ENCODE results near the gene BSG. TPM values are rescaled to one million over a fixed set of nuclear protein-coding genes. Genes with fewer than 3 reads are reported as not detected.

Gene BSG
- 614 and 702 TPM in 2 replicates for total RNA-seq (2014; rRNA removed; shearing (Covaris generic))
- polyA plus RNA-seq (2014; cell fraction: nucleus; rRNA removed) = 681 and 721 TPM in 2 replicates

DNA sequence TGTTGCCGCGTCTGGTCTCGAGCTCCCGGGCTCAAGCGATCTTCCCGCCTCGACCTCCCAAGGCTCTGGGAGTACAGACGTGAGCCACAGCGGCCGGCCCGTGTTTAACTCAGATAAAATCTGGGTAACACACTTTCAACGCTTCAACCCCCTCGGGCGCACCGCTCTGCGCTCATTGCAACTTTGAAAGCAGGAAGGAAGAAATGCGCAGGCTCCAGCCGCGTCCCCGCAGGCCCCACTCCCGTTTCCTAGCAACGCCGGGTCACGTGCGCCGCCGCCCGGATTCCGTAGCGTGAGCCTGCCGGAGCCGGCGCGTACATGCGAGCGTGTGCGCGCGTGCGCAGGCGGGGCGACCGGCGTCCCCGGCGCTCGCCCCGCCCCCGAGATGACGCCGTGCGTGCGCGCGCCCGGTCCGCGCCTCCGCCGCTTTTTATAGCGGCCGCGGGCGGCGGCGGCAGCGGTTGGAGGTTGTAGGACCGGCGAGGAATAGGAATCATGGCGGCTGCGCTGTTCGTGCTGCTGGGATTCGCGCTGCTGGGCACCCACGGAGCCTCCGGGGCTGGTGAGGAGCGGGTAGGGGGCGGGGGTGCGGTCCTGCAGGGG lies at the start of gene BSG:
Gene BSG (plus strand): TSS at position 457 of the 603 bp plus-strand sequence. CDS start 39 bp downstream, at position 496.
- peak; percentile 92 for DNase-seq (ENCODE audit: extremely low read depth, low read depth)

GRCh38 chr19:522726-523125 lies 49.7 kb upstream of the BSG start:
- no peak for DNase-seq (ENCODE audit: extremely low read depth, low read depth)

DNA sequence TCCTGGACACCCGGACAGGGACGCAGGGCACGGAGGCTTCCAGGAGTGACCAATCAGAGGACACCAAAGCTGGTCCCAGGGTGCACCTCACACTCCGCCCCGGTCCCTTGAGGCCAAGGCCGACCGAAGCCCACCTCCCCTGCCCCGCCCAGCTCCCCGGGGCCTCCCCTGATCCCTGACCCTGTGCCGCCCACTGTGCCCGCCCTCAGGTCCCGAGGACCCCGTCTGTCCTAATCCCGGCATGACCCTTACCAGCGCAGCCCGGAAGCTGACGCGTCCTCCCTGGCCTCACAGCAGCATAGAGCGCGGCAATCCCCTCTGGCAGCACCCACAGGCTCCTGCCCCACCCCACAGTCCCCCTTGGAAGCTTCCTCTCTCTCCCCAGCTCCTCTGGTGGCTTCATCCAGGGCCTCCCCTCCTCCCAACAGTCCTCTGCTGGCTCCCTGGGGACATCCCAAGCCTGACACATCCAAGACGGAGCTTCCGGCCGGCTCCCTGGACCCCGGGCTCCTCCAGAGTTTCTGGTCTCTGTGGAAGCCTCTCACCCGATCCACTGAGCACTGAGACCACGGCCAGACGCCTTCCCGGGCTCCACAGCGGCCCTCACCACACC lies 48.2 kb upstream of the BSG start:
- DNase-seq (ENCODE audit: extremely low read depth, low read depth) = peak; percentile 13

GRCh38 chr19:525029-525428 lies 47.4 kb upstream of the BSG start:
- no peak for DNase-seq (ENCODE audit: extremely low read depth, low read depth)

DNA sequence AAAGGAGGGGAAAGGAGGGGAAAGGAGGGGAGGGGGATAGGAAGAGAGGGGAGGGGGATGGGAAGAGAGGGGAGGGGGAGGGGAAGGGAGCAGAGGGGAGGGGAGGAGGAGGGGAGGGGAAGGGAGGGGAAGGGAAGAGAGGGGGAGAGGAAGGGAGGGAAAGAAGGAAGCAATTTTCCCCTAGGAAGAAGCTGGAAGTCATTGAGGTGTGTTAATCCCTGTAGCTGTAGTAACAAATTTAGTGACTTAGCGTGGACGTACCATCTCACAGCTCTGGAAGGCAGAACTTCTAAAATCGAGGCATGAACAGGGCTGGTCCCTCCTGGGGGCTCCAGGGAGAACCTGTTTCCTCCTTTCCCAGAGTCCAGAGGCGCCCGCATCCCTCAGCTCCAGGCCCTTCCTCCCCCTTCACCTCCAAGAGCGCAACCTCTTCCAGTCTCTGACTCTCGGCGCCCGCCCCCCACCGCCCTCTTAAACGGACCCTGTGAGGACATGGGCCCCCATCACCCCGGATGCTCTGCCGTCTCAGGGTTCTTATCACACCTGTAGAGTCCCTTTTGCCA lies 46.5 kb upstream of the BSG start:
- DNase-seq (ENCODE audit: extremely low read depth, low read depth) = no peak

DNA sequence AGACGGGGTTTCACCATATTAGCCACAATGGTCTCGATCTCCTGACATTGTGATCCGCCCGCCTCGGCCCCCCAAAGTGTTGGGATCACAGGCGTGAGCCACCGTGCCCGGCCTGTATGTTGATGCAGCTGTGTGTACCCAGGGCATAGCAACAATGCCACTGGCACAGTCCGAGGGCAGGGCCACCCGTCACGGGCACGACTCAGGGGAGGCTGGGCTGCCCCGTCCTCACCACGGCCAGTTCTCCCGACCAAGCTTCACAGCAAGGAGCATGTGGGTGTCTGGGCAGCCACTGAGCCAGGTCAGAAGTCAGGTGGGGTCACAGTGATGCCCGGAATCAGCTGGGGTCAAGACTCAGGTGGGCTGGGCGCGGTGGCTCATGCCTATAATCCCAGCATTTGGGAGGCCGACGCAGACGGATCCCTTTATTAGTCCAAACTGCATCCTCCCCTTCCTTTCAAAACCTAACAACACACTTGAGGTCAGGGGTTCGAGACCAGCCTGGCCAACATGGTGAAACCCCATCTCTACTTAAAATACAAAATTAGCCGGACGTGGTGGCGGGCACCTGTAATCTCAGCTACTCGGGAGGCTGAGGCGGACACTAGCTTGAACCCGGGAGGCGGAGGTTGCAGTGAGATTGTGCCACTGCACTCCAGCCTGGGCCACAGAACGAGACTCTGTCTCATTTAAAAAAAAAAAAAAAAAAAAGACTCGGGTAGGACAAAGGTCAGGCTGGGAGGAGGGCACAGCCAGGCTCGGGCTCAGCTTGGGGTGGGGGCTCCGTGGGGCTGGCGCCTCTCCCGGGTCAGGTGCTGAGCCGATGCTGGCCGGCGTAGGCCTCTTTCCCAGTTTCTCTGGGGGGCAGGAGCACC lies 42.0 kb upstream of the BSG start:
- no peak for DNase-seq (ENCODE audit: extremely low read depth, low read depth)

DNA sequence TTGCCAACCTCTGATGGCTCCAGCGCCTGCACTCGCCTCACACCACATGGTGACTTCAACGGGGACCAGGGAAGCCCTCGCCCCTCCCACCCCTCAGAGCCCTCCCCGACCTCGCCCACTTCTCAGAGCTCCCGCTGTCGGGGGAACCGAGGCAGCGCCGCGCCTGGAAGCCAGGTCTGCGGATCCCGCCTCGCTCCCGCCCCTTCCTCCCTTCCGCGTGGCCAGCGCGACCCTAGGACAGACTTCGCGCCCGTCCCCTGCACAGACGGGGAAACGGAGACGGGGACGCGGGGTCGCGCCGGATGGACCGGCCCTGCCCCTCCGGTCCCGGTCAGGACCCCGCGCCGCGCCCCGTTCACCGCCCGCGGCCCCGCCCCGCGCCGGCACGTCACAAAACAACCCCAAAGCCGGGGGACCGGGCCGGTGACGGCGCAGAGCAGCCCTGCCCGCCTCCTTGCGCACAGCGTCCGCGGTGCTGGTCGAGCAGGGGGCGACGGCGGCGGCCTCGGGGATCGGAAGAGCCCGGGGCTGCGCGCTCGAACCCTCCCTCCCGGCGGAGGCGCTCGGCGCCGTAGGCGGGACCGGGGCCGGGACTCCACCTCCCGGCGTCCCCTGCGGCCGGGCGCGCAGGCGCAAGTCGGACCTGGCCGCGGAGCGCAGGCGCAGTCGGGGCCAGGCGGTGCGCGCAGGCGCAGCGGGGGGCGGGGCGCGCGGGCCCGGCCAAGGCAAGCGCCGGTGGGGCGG lies 41.2 kb upstream of the BSG start:
- DNase-seq (ENCODE audit: extremely low read depth, low read depth) = peak; percentile 71

GRCh38 chr19:531753-532560 lies 40.4 kb upstream of the BSG start, which contains the start of gene CDC34:
Gene CDC34, plus strand, starts transcription at chr19:531760. Its CDS starts 172 bp downstream, at chr19:531932.
- no peak for DNase-seq (ENCODE audit: extremely low read depth, low read depth)

- peak; percentile 40 for DNase-seq (ENCODE audit: extremely low read depth, low read depth)
Observed at GRCh38 chr19:532561-533363, 39.6 kb upstream of the BSG start.

DNA sequence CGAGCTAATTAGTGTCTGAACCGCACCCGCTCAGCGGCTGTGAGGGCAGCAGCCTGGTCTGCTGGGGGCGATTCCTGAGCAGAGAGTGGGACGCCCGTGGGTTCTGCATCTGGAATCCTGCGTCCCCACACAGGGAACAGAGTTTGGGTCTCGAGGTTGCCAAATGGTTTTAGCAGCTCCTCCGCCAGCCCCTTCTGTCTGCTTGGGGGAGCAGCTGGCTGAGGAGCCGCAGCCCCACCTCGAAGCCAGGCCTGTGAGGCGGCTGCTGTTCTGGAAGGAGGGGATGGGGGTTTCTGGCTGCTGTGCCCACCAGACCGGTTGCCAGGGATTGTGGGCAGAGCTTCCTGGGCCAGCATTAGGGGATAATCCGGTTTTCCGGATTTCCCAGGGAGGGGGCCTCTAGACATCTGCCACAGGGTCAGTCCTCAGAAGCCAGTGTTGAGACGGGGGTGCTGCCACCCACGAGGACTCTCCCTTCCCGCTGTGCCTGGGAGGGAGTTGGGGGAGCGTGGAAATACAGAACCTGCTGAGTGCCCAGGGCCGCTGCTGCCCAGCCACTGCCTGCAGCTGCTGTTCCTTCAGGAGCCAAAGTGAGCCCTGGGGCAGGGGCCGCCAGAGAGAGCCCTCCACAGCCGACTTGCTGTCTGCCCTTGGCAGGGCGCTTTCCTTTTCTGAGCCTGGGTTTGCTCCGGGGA lies 38.9 kb upstream of the BSG start:
- DNase-seq (ENCODE audit: extremely low read depth, low read depth) = no peak

GRCh38 chr19:534088-534487 lies 38.3 kb upstream of the BSG start:
- DNase-seq (ENCODE audit: extremely low read depth, low read depth) = no peak

- no peak for DNase-seq (ENCODE audit: extremely low read depth, low read depth)
Observed at GRCh38 chr19:535017-535835, 37.2 kb upstream of the BSG start.

GRCh38 chr19:536031-536880 lies 36.1 kb upstream of the BSG start:
- DNase-seq (ENCODE audit: extremely low read depth, low read depth) = no peak

DNA sequence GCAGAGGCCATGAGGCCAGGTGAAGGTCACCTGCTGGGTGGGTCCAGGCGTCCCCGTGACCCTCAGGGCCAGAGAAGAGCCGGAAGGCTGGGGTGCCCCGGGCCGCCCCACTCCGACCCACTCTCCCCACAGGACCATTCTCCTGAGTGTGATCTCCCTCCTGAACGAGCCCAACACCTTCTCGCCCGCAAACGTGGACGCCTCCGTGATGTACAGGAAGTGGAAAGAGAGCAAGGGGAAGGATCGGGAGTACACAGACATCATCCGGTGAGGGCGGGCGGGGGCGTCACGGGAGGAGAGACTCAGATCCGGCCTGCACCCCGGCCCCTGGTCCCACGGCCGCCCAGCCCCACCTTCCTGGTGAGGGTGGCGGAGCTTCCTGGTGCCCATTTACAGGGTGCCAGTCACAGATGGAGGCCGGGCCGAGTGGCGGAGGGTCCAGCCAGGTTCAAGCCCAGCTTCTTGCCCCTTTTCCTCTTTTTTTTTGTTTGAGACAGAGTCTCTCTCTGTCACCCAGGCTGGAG lies 35.5 kb upstream of the BSG start:
- DNase-seq (ENCODE audit: extremely low read depth, low read depth) = no peak

GRCh38 chr19:538641-539428 lies 33.6 kb upstream of the BSG start:
- no peak for DNase-seq (ENCODE audit: extremely low read depth, low read depth)
